ENCODE data around the gene WWOX. TPM values are rescaled to one million over a fixed set of nuclear protein-coding genes. Genes with fewer than 3 reads are reported as not detected.

Gene WWOX
- total and polyA plus RNA-seq, 2 of the 8 experiments (the other 6 are each of a cell fraction or from before 2014, with no cell fraction given), result 5.4 to 16.7 TPM

- TF ChIP-seq BCL11A (IDR thresholded peaks at IDR 0.05; ENCODE audit: low read depth in 2 of 2, low read length in 2 of 2) (no peak), TAF1 (IDR thresholded peaks at IDR 0.05; ENCODE audit: low read depth, low read length) (no peak), ATF2 (IDR thresholded peaks at IDR 0.05; ENCODE audit: low read length) (no peak)
Observed at GRCh38 chr16:78294538-78295225, 195.2 kb downstream of the WWOX start (continued).

All from H1 (cell line).